ENCODE results near the gene PDE12. TPM values are rescaled to one million over a fixed set of nuclear protein-coding genes. Genes with fewer than 3 reads are reported as not detected.

Gene PDE12
- total RNA-seq, 1 donor from 2014 or later = 25.4 TPM

DNA sequence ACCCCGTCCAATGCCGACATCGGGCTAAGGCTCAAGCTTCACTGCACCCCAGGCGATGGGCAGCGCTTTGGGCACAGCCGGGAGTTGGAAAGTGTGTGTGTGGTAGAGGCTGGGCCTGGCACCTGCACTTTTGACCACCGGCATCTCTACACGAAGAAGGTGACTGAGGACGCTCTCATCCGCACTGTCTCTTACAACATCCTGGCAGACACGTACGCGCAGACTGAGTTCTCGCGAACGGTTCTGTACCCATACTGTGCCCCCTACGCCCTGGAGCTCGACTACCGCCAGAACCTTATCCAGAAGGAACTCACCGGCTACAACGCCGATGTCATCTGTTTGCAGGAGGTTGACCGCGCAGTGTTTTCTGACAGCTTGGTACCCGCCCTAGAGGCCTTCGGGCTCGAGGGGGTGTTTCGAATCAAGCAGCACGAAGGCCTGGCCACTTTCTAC lies 1.0 kb downstream of the PDE12 start:
- TF ChIP-seq, protein P1, sequence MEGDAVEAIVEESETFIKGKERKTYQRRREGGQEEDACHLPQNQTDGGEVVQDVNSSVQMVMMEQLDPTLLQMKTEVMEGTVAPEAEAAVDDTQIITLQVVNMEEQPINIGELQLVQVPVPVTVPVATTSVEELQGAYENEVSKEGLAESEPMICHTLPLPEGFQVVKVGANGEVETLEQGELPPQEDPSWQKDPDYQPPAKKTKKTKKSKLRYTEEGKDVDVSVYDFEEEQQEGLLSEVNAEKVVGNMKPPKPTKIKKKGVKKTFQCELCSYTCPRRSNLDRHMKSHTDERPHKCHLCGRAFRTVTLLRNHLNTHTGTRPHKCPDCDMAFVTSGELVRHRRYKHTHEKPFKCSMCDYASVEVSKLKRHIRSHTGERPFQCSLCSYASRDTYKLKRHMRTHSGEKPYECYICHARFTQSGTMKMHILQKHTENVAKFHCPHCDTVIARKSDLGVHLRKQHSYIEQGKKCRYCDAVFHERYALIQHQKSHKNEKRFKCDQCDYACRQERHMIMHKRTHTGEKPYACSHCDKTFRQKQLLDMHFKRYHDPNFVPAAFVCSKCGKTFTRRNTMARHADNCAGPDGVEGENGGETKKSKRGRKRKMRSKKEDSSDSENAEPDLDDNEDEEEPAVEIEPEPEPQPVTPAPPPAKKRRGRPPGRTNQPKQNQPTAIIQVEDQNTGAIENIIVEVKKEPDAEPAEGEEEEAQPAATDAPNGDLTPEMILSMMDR (IDR thresholded peaks at IDR 0.05; ENCODE audit: insufficient read depth, low read length, poor library complexity, severe bottlenecking) = no peak
- Histone ChIP-seq H3K4me3 (ENCODE audit: low read depth, low read length) (peak overlapping the region; percentile 75), H3K27me3 (ENCODE audit: control insufficient read depth, insufficient read depth, low read length) (no peaks in the 10 kb centered on the region), H3K36me3 (ENCODE audit: control insufficient read depth, insufficient read depth, low read length) (no peaks in the 10 kb centered on the region)
- DNase-seq (ENCODE audit: low read depth) = no peak

DNA sequence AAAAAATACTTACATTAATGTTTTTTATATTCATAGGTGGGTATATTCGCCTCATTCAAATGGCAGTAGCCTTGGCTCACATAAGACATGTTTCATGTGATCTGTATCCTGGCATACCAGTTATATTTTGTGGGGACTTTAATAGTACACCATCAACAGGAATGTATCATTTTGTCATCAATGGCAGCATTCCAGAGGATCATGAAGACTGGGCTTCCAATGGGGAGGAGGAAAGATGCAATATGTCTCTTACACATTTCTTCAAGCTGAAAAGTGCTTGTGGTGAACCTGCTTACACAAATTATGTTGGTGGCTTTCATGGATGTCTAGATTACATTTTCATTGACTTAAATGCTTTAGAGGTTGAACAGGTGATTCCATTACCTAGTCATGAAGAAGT lies 3.5 kb downstream of the PDE12 start:
- Histone ChIP-seq H3K4me3 (ENCODE audit: low read depth, low read length) (no peak overlapping the region), H3K36me3 (ENCODE audit: control insufficient read depth, insufficient read depth, low read length) (no peaks in the 10 kb centered on the region), H3K27me3 (ENCODE audit: control insufficient read depth, insufficient read depth, low read length) (no peaks in the 10 kb centered on the region)
- DNase-seq (ENCODE audit: low read depth) = no peak
- TF ChIP-seq, protein P1 (IDR thresholded peaks at IDR 0.05; ENCODE audit: insufficient read depth, low read length, poor library complexity, severe bottlenecking) = no peak

DNA sequence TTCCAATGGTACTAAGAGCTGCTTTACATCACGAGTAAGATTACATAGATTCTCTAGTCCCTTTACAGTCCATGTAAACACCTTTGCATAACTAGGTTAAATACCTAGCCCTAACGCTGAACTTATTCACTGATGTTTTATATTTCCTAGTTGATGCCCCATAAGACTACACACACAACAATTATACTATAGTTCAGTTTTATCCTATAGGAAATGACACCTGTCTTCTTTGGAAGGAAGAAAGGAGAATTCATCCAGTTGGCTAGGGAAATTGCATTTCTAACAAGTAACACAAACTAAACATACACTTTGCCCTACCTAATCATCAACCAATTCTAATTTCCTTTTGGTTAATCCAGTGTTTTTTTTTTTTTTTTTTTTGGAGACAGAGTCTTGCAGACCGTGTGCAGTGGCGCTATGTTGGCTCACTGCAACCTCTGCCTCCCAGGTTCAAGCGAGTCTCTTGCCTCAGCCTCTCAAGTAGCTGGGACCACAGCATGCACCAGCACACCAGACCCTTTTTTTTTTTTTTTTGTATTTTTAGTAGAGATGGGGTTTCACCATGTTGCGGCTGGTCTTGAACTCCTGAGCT lies 13.9 kb downstream of the PDE12 start:
- no peaks in the 10 kb centered on the region for H3K27me3 ChIP-seq (ENCODE audit: control insufficient read depth, insufficient read depth, low read length)
- no peak overlapping the region for H3K4me3 ChIP-seq (ENCODE audit: low read depth, low read length)
- no peaks in the 10 kb centered on the region for H3K36me3 ChIP-seq (ENCODE audit: control insufficient read depth, insufficient read depth, low read length)
- TF ChIP-seq, protein P1 (IDR thresholded peaks at IDR 0.05; ENCODE audit: insufficient read depth, low read length, poor library complexity, severe bottlenecking) = no peak
- DNase-seq (ENCODE audit: low read depth) = no peak

DNA sequence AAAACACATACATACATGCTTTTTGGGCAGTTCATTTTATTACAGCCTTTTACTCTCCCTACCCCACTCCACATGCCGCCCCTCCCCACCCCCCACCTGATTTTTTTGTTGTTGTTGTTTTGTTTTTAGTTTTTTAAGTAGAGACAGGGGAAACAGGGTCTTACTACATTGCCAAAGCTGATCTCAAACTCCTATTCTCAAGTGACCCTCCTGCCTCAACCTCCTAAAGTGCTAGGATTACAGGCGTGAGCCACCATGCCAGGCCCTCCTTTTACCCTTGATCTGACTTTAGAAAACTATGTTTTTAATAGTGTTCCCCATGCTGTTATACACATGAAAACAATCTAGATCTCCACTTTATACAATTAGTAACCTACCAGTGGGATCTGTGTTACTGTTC lies 14.8 kb downstream of the PDE12 start:
- no peaks in the 10 kb centered on the region for H3K36me3 ChIP-seq (ENCODE audit: control insufficient read depth, insufficient read depth, low read length)
- TF ChIP-seq, protein P1 (IDR thresholded peaks at IDR 0.05; ENCODE audit: insufficient read depth, low read length, poor library complexity, severe bottlenecking) = no peak

DNA sequence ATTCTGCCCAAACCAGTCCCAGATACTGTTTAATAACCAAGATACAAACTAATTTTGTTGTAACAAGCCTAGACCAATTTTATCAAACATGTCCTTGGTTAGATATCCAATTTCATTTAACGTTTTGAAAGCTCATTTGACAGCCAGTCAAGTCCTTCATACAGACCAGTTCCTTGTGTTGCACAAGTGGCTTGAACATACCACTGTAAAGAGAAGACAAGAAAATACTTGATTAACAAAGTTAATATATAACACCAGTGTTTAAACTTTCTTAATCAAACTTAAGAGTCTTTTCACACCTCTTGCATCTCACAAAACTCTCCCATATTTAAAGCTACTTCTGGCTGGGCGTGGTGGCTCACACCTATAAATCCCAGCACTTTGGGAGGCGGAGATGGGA lies 16.0 kb downstream of the PDE12 start:
- no peak for DNase-seq (ENCODE audit: low read depth)
- H3K27me3 ChIP-seq (ENCODE audit: control insufficient read depth, insufficient read depth, low read length) = no peaks in the 10 kb centered on the region
- no peak overlapping the region for H3K4me3 ChIP-seq (ENCODE audit: low read depth, low read length)
- H3K36me3 ChIP-seq (ENCODE audit: control insufficient read depth, insufficient read depth, low read length) = no peaks in the 10 kb centered on the region
- TF ChIP-seq, protein P1 (IDR thresholded peaks at IDR 0.05; ENCODE audit: insufficient read depth, low read length, poor library complexity, severe bottlenecking) = no peak

More for the DNA sequence above, 14.8 kb downstream of the PDE12 start:
- no peak for DNase-seq (ENCODE audit: low read depth)
- no peaks in the 10 kb centered on the region for H3K27me3 ChIP-seq (ENCODE audit: control insufficient read depth, insufficient read depth, low read length)
- H3K4me3 ChIP-seq (ENCODE audit: low read depth, low read length) = no peak overlapping the region

Data from kidney epithelial cell (primary cell).